Uterus (tissue), 2 donors: ENCODE results near the gene BIK.

Experiments
- POLR2A ChIP-seq, 2 donors: fragments of 450-650 bp; IDR thresholded peaks; one replicate each; pipeline ENCODE4 v1.6.1; 2016; ENCODE audit warnings: antibody characterized with exemption in 2 of 2, mild to moderate bottlenecking in 1 of 2, moderate library complexity in 1 of 2
- TF ChIP-seq, protein P1 (sequence below), 4 experiments: fragments of 200-600 bp in 2 of 4; fragments of 450-650 bp in 2 of 4; sonication (generic) in 2 of 4; IDR thresholded peaks; one replicate each; pipeline ENCODE4 v1.5.1; 2016 to 2019; ENCODE audit warnings: antibody characterized with exemption in 4 of 4, mild to moderate bottlenecking in 2 of 4, moderate library complexity in 1 of 4

DNA sequence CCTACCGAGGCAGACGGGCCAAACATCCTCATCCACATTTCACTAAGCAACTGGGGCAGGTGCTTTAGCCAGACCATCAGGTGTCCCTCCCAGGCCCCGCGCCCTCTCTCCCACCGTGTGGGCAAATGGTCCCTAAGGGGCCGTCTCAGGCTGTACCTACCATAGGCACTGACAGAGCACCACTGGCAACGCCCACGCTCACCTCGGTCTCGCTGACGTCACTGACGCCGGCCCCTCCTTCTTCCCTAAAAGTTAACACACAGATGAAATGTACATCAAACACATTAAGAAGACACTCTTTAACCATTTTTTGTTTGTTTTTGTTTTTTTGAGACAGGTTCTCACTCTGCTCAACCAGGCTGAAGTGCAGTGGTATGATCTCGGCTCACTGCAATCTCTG lies 30.8 kb upstream of the BIK start:
- no peak for TF ChIP-seq POLR2A (IDR thresholded peaks at IDR 0.05)
- TF ChIP-seq, protein P1, sequence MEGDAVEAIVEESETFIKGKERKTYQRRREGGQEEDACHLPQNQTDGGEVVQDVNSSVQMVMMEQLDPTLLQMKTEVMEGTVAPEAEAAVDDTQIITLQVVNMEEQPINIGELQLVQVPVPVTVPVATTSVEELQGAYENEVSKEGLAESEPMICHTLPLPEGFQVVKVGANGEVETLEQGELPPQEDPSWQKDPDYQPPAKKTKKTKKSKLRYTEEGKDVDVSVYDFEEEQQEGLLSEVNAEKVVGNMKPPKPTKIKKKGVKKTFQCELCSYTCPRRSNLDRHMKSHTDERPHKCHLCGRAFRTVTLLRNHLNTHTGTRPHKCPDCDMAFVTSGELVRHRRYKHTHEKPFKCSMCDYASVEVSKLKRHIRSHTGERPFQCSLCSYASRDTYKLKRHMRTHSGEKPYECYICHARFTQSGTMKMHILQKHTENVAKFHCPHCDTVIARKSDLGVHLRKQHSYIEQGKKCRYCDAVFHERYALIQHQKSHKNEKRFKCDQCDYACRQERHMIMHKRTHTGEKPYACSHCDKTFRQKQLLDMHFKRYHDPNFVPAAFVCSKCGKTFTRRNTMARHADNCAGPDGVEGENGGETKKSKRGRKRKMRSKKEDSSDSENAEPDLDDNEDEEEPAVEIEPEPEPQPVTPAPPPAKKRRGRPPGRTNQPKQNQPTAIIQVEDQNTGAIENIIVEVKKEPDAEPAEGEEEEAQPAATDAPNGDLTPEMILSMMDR (IDR thresholded peaks at IDR 0.05), result no peak
